ENCODE data around the gene RAPGEF3. TPM values are rescaled to one million over a fixed set of nuclear protein-coding genes. Genes with fewer than 3 reads are reported as not detected.

The RAPGEF3 gene
- total RNA-seq, 2 donors from 2014 or later = 0.62 to 1.4 TPM

- H3K4me3 Mint-ChIP-seq = no peak overlapping the region
- ATAC-seq (replicated peaks in 1 of 2) = no peak
- no peak overlapping the region for H3K27ac Mint-ChIP-seq
- no peaks in the 10 kb centered on the region for H3K9me3 Mint-ChIP-seq
- peaks cover 7% of the 10 kb centered on the region for H3K4me1 Mint-ChIP-seq (ENCODE audit: low read depth)
- no peaks in the 10 kb centered on the region for H3K36me3 Mint-ChIP-seq (ENCODE audit: insufficient read depth in 2 of 2)
- H3K27me3 Mint-ChIP-seq (ENCODE audit: low read depth) = no peaks in the 10 kb centered on the region
- DNase-seq = no peak
Measured at GRCh38 chr12:47735649-47736048, 23.0 kb downstream of the RAPGEF3 start.

DNA sequence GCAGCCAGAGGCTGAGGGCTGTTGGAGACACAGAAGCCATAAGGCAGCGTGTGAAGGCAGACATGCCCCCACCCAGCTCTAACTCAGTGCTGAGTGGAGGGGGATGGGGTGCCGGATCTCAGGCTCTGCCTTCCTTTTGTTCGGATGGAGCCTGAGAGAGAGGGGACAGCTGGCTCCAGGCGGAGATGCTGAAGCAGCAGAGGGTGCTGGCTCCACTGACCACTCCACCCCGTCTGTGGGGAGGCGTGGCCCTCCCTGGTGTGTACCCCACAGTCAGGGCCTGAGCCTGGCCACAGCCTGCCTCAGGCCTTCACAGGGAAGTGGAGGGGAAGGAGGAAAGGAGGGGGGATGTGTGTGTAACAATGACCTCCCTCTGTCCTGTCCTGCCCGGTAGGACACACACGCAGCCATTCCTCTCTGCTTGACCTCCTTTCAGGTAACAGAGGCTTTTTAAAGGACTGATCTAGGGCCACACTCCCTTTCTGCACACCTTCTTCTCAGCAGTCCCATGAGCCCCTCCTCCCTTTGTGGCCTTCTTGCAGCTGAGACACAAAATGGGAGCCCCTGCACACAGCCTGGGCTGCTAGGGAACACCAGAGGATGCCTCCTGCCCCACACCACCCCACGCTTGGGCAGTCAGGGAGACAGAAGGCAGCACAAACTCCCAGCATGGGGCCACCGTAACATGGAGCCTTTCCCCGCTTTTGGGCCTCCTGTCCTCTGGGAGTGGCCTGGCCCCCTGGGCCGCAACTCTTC lies 23.8 kb downstream of the RAPGEF3 start:
- ATAC-seq (replicated peaks in 1 of 2) = no peak
- peaks cover 6% of the 10 kb centered on the region for H3K4me1 Mint-ChIP-seq (ENCODE audit: low read depth)
- H3K4me3 Mint-ChIP-seq = no peak overlapping the region
- no peak for DNase-seq
- H3K27ac Mint-ChIP-seq = no peak overlapping the region
- H3K27me3 Mint-ChIP-seq (ENCODE audit: low read depth) = no peaks in the 10 kb centered on the region
- peaks cover 0 to 1% of the 10 kb centered on the region in 2 donors for H3K36me3 Mint-ChIP-seq (ENCODE audit: insufficient read depth in 2 of 2)
- H3K9me3 Mint-ChIP-seq = no peaks in the 10 kb centered on the region

GRCh38 chr12:47733142-47733541 lies 25.5 kb downstream of the RAPGEF3 start:
- Mint-ChIP-seq H3K36me3 (ENCODE audit: insufficient read depth in 2 of 2) (peaks cover 0 to 1% of the 10 kb centered on the region in 2 donors), H3K4me1 (ENCODE audit: low read depth) (no peaks in the 10 kb centered on the region), H3K4me3 (no peak overlapping the region), H3K27me3 (ENCODE audit: low read depth) (no peaks in the 10 kb centered on the region), H3K9me3 (no peaks in the 10 kb centered on the region), H3K27ac (no peak overlapping the region)
- DNase-seq = no peak
- no peak for ATAC-seq (replicated peaks in 1 of 2)

GRCh38 chr12:47732504-47732903 lies 26.2 kb downstream of the RAPGEF3 start:
- Mint-ChIP-seq H3K27me3 (ENCODE audit: low read depth) (no peaks in the 10 kb centered on the region), H3K9me3 (no peaks in the 10 kb centered on the region), H3K4me3 (no peak overlapping the region), H3K36me3 (ENCODE audit: insufficient read depth in 2 of 2) (peaks cover 0 to 1% of the 10 kb centered on the region in 2 donors), H3K27ac (no peak overlapping the region), H3K4me1 (ENCODE audit: low read depth) (no peaks in the 10 kb centered on the region)
- DNase-seq = no peak
- ATAC-seq (replicated peaks in 1 of 2) = no peak

- Mint-ChIP-seq H3K9me3 (no peaks in the 10 kb centered on the region), H3K36me3 (ENCODE audit: insufficient read depth in 2 of 2) (peaks cover 0 to 1% of the 10 kb centered on the region in 2 donors), H3K27me3 (ENCODE audit: low read depth) (no peaks in the 10 kb centered on the region), H3K4me3 (no peak overlapping the region), H3K27ac (no peak overlapping the region), H3K4me1 (ENCODE audit: low read depth) (no peaks in the 10 kb centered on the region)
- ATAC-seq (replicated peaks in 1 of 2) (no peak), DNase-seq (no peak)
Measured at GRCh38 chr12:47731723-47732122, 27.0 kb downstream of the RAPGEF3 start.

- Mint-ChIP-seq H3K4me1 (ENCODE audit: low read depth) (peaks cover 9% of the 10 kb centered on the region), H3K27ac (no peak overlapping the region), H3K9me3 (no peaks in the 10 kb centered on the region), H3K36me3 (ENCODE audit: insufficient read depth in 2 of 2) (peaks cover 0 to 1% of the 10 kb centered on the region in 2 donors), H3K27me3 (ENCODE audit: low read depth) (no peaks in the 10 kb centered on the region), H3K4me3 (no peak overlapping the region)
- ATAC-seq (replicated peaks in 1 of 2) (no peak), DNase-seq (no peak)
Measured at GRCh38 chr12:47730341-47730744, 28.3 kb downstream of the RAPGEF3 start.

GRCh38 chr12:47729233-47729632 lies 29.4 kb downstream of the RAPGEF3 start:
- Mint-ChIP-seq H3K27me3 (ENCODE audit: low read depth) (no peaks in the 10 kb centered on the region), H3K9me3 (no peaks in the 10 kb centered on the region), H3K36me3 (ENCODE audit: insufficient read depth in 2 of 2) (peaks cover 0 to 4% of the 10 kb centered on the region in 2 donors), H3K4me1 (ENCODE audit: low read depth) (peaks cover 11% of the 10 kb centered on the region), H3K27ac (no peak overlapping the region), H3K4me3 (no peak overlapping the region)
- ATAC-seq (replicated peaks in 1 of 2) (no peak), DNase-seq (no peak)

GRCh38 chr12:47725893-47726292 lies 32.8 kb downstream of the RAPGEF3 start:
- no peaks in the 10 kb centered on the region for H3K27me3 Mint-ChIP-seq (ENCODE audit: low read depth)
- DNase-seq = no peak
- peaks cover 33% of the 10 kb centered on the region for H3K4me1 Mint-ChIP-seq (ENCODE audit: low read depth)
- peaks cover 0 to 13% of the 10 kb centered on the region in 2 donors for H3K36me3 Mint-ChIP-seq (ENCODE audit: insufficient read depth in 2 of 2)
- peak; percentile 52 to 61 for ATAC-seq (replicated peaks in 1 of 2)
- no peak overlapping the region for H3K27ac Mint-ChIP-seq
- no peaks in the 10 kb centered on the region for H3K9me3 Mint-ChIP-seq
- no peak overlapping the region for H3K4me3 Mint-ChIP-seq

DNA sequence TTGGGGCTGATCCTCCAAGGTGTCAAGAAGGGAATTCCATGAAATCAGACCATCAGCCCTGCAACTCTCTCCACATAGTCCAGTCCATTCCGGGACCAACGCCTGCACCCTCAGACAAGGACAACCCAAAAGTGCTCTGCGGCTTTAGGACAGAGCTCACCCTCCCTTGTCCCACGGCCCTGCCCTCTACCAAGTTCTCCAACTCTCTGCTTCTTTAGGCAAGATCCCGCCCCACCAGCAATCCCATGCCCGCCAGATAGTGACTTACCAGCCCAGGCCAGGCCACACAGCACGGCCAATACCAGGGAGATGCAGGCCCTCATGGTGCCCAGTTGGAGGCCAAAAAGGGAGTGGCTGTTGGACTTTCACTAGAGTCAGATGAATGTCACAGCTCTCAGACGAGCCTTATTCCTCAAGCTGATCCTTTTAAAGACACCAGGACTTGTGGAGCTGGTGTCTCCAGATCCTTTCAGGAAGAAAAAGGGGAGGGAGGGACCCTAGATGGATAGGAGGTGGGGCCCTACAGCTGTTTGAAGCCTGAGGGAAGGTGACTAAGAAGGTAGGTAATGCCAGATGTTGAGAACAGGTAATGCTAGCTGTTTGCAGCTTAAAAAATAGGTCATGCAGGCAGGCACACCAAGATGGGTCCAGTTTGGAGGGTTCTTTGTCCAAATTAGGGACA lies 33.4 kb downstream of the RAPGEF3 start, which contains the start of gene ENDOU:
ENDOU (minus strand) TSS at position 400 of the 682 bp plus-strand sequence; CDS start at position 323, 77 bp downstream.
- no peak within 1 kb of the TSS for H3K27ac Mint-ChIP-seq
- ATAC-seq (replicated peaks in 1 of 2) (no peak), DNase-seq (no peak)
- no peak within 1 kb of the TSS for H3K4me3 Mint-ChIP-seq
- peaks cover 33% of the 10 kb centered on the region for H3K4me1 Mint-ChIP-seq (ENCODE audit: low read depth)
- no peaks in the 10 kb centered on the region for H3K9me3 Mint-ChIP-seq
- H3K36me3 Mint-ChIP-seq (ENCODE audit: insufficient read depth in 2 of 2) = peaks cover 0 to 12% of the 10 kb centered on the region in 2 donors
- no peaks in the 10 kb centered on the region for H3K27me3 Mint-ChIP-seq (ENCODE audit: low read depth)

- DNase-seq = no peak
- Mint-ChIP-seq H3K27me3 (ENCODE audit: low read depth) (no peaks in the 10 kb centered on the region), H3K4me1 (ENCODE audit: low read depth) (peaks cover 35% of the 10 kb centered on the region), H3K36me3 (ENCODE audit: insufficient read depth in 2 of 2) (peaks cover 0 to 12% of the 10 kb centered on the region in 2 donors), H3K27ac (no peak overlapping the region), H3K4me3 (no peak overlapping the region), H3K9me3 (no peaks in the 10 kb centered on the region)
- ATAC-seq (replicated peaks in 1 of 2) = peak; percentile 47 to 58
Measured at GRCh38 chr12:47722941-47723631, 35.6 kb downstream of the RAPGEF3 start.

- Mint-ChIP-seq H3K4me1 (ENCODE audit: low read depth) (peaks cover 43% of the 10 kb centered on the region), H3K27ac (peak overlapping the region; percentile 25), H3K27me3 (ENCODE audit: low read depth) (no peaks in the 10 kb centered on the region), H3K9me3 (no peaks in the 10 kb centered on the region), H3K36me3 (ENCODE audit: insufficient read depth in 2 of 2) (peaks cover 0 to 12% of the 10 kb centered on the region in 2 donors), H3K4me3 (peak overlapping the region in 1 of 2 donors; percentile 42)
- no peak for DNase-seq
- no peak for ATAC-seq (replicated peaks in 1 of 2)
Measured at GRCh38 chr12:47722136-47722834, 36.4 kb downstream of the RAPGEF3 start.

GRCh38 chr12:47721431-47721973 lies 37.2 kb downstream of the RAPGEF3 start:
- H3K4me1 Mint-ChIP-seq (ENCODE audit: low read depth) = peaks cover 51% of the 10 kb centered on the region
- peaks cover 0 to 12% of the 10 kb centered on the region in 2 donors for H3K36me3 Mint-ChIP-seq (ENCODE audit: insufficient read depth in 2 of 2)
- peak overlapping the region; percentile 25 for H3K27ac Mint-ChIP-seq
- peak overlapping the region in 1 of 2 donors; percentile 42 for H3K4me3 Mint-ChIP-seq
- no peak for DNase-seq
- no peaks in the 10 kb centered on the region for H3K27me3 Mint-ChIP-seq (ENCODE audit: low read depth)
- no peaks in the 10 kb centered on the region for H3K9me3 Mint-ChIP-seq
- peak; percentile 38 to 43 for ATAC-seq (replicated peaks in 1 of 2)
